ENCODE data around the gene SEMA3B.
"Not testable (repeated sequence)": the region's sequence is repeated elsewhere in the genome, so short reads cannot be mapped to it uniquely, and the experiment has no call there.

SEMA3B gene

GRCh38 chr3:50295553-50296431, 26.8 kb downstream of the SEMA3B start:
- no peak for DNase-seq

- DNase-seq = no peak
Measured at GRCh38 chr3:50296721-50297383, 27.9 kb downstream of the SEMA3B start.

- no peak for DNase-seq
Measured at GRCh38 chr3:50297384-50297775, 28.4 kb downstream of the SEMA3B start.

- DNase-seq = no peak
Measured at GRCh38 chr3:50297896-50298725, 29.2 kb downstream of the SEMA3B start.

- peak; percentile 99 to 100 for DNase-seq
Measured at GRCh38 chr3:50298836-50299637, 30.1 kb downstream of the SEMA3B start, which contains the start of the genes HYAL3 and NAA80. Gene HYAL3, minus strand, starts transcription at chr3:50299405. Its CDS starts 3,803 bp downstream, at chr3:50295602. Gene NAA80, minus strand, starts transcription at chr3:50299405. Its CDS starts 1,942 bp downstream, at chr3:50297463.

- no peak for DNase-seq
Measured at GRCh38 chr3:50299638-50299928, 30.6 kb downstream of the SEMA3B start.

- no peak for DNase-seq
Measured at GRCh38 chr3:50299929-50300680, 31.2 kb downstream of the SEMA3B start.

- DNase-seq = no peak
Measured at GRCh38 chr3:50300681-50301254, 31.8 kb downstream of the SEMA3B start.

- no peak for DNase-seq
Measured at GRCh38 chr3:50302095-50303012, 33.4 kb downstream of the SEMA3B start.

- no peak for DNase-seq
Measured at GRCh38 chr3:50303013-50303815, 34.3 kb downstream of the SEMA3B start, which contains the start of gene HYAL1. Gene HYAL1, minus strand, starts transcription at chr3:50303574. Its CDS starts 618 bp downstream, at chr3:50302956.

- no peak for DNase-seq
Measured at GRCh38 chr3:50304601-50305000, 35.7 kb downstream of the SEMA3B start.

GRCh38 chr3:50312041-50312440, 43.1 kb downstream of the SEMA3B start:
- not testable (repeated sequence) for DNase-seq

- DNase-seq = no peak
Measured at GRCh38 chr3:50314342-50314741, 45.4 kb downstream of the SEMA3B start.

- DNase-seq = no peak
Measured at GRCh38 chr3:50314816-50315215, 45.9 kb downstream of the SEMA3B start.

- DNase-seq = peak; percentile 71 to 73
Measured at GRCh38 chr3:50316657-50317242, 47.8 kb downstream of the SEMA3B start.

- peak in 1 of 2 donors; percentile 1 for DNase-seq
Measured at GRCh38 chr3:50317300-50317699, 48.4 kb downstream of the SEMA3B start.

GRCh38 chr3:50318163-50318562, 49.2 kb downstream of the SEMA3B start:
- DNase-seq = no peak

GRCh38 chr3:50318615-50319014, 49.7 kb downstream of the SEMA3B start:
- peak in 1 of 2 donors; percentile 1 for DNase-seq
